Myocyte (in vitro differentiated cells): Measurements from ENCODE around the gene LINC00237. TPM values are rescaled to one million over a fixed set of nuclear protein-coding genes. Genes with fewer than 3 reads are reported as not detected.

ENCODE experiments used
- DNase-seq: peaks from one replicate; pipeline ENCODE4 v3.0.0-alpha.2; 2012; ENCODE audit warnings: low read depth
- polyA plus RNA-seq: library from polyadenylated mRNA; unstranded; fragments of >200 nt; gene quantifications from one replicate; pipeline ENCODE4 v1.2.1, GENCODE V29; 2012; ENCODE audit warnings: missing spikeins
- total RNA-seq: library from RNA; depleted of rRNA; stranded (reverse); fragments of >200 nt; gene quantifications from 2 replicates; pipeline ENCODE4 v1.2.3, GENCODE V29; 2014

Gene LINC00237
- total RNA-seq: not detected in 2 replicates
- polyA plus RNA-seq: not detected

DNA sequence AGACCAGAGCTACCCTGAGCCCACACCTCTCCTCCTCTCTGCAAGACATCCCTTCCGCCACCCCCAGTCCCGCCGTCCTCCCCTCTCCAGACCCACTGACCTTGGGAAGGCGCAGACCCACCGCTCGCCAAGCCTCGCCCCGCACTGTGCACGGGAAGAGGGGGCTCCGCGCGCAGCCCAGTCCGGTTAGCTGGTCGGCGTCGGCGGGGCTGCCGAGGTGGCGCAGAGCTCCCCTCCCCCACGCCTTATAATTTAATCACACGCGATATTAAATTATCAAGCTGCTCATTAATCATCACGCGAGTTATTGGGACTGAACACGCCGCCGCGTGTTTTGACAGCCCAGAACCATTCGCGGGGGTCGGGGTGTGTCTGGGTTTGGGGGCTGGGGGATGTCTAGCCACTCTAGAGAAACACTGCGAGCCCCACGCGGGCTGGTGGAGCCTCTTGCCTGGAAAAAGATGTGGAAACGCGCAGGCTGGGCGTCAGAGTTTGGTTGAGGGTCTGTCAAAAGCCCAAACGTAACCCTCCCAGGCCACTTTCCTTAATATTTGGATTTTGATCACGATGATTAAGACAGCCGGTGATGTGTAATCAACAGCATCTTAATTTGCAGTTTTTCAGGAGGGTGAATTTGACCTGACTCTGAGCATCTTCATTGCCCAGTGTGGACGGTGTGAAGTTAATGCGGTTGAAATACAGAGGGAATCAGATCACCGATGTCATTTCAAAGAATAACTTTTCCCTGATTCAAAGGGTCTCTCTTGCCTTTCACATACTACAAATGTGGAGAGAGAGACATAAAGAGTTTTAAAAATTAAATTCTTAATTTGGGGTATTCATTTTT lies at the start of gene LINC00237:
TSS of gene LINC00237 (minus strand) at position 188 of the 847 bp plus-strand sequence.
- DNase-seq: no peak

DNA sequence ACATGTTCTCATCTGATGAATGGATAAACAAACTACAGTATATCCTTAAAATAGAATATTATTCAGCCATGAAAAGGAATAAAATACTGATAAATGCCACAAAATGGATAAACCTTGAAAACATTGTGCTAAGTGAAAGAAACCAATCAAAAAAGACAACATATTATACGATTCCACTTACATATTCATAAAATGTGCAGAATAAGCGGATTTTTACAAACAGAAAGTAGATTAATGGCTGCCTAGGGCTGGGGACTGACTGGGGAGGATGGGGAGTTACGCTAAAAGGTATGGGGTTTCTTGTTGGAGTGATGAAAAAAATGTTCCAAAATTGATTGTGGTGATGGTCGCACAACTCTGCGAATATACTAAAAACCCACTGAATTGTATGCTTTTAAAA lies 49.1 kb upstream of the LINC00237 start:
- DNase-seq: no peak

GRCh38 chr20:21154692-21155091 lies 48.5 kb upstream of the LINC00237 start:
- DNase-seq: peak; percentile 67

DNA sequence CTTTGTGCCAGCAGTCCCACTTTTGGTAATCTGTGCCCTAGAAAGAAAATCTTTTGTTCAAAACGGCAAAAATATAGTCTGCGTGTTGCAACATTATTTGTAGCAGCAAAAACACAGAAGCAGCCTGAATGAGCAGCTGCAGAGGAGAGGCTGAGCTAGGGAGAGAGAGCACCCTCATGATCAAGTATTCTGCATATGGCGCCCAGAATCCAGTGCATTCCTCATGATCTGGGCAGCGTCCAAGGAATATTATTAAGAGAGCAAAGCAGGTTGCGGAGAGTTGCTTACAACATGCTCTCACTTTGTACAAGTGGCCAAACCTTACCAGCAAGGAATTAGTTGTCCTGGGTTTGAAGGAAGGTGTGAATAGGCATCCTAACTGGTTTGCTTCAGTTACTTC lies 45.6 kb upstream of the LINC00237 start:
- DNase-seq: no peak

GRCh38 chr20:21149344-21149743 lies 43.2 kb upstream of the LINC00237 start:
- peak; percentile 52 for DNase-seq

- no peak for DNase-seq
Measured at GRCh38 chr20:21147593-21147992, 41.4 kb upstream of the LINC00237 start.

GRCh38 chr20:21146215-21146614 lies 40.1 kb upstream of the LINC00237 start:
- DNase-seq: no peak

- no peak for DNase-seq
Measured at GRCh38 chr20:21145424-21145823, 39.3 kb upstream of the LINC00237 start.

- no peak for DNase-seq
Measured at GRCh38 chr20:21143194-21143890, 37.2 kb upstream of the LINC00237 start.

DNA sequence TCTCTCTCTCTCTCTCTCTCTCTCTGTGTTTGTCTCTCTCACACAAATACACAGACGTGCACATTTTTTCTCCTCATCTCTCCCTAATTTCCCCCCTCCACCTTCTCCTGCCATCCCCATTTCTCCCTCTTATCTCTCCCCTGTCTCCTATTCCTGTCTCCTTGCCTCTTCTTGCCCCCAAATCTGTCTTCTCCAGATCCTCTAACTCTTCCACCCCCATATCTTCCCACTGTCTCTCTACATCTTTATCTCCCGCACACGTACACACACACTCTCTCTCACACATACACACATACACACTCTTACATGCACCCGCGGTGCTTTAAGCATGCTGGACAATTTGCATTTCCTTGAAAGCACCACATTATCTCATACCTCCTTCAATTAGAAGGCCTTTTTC lies 35.7 kb upstream of the LINC00237 start:
- no peak for DNase-seq

DNA sequence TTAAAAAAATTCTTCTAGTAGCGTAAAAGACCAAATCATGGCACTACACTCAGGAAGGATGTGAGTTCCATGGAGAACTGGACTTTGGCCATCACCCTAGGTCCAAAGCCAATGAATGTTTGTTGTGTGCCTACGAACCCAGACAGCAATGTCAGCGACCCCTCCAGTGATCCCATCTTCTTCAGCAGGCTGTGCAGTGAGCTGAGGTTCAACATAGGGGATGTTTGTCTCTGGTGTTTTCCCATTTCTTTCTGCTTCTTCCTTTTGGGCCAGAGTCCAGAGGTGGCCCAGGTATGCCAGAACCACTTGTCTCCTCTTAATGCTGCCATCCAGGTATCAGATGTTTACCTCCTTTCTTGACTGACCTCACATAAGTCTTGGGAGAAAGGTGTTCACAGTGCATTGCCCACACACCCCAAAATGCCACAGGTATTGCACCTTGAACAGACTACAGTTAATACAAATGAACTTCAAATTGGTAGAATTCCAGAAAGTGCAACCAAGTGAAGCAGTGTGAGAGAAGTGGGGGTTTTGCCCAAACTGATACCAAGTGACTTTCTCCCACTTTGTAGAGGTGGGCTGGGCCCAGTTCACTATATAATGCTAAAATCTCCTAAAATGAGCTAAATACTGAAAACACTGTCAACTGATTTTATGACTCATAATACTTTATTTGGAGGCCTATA lies 33.9 kb upstream of the LINC00237 start:
- no peak for DNase-seq

GRCh38 chr20:21137078-21137477 lies 30.9 kb upstream of the LINC00237 start:
- DNase-seq: no peak

GRCh38 chr20:21136015-21136732 lies 30.0 kb upstream of the LINC00237 start:
- no peak for DNase-seq

DNA sequence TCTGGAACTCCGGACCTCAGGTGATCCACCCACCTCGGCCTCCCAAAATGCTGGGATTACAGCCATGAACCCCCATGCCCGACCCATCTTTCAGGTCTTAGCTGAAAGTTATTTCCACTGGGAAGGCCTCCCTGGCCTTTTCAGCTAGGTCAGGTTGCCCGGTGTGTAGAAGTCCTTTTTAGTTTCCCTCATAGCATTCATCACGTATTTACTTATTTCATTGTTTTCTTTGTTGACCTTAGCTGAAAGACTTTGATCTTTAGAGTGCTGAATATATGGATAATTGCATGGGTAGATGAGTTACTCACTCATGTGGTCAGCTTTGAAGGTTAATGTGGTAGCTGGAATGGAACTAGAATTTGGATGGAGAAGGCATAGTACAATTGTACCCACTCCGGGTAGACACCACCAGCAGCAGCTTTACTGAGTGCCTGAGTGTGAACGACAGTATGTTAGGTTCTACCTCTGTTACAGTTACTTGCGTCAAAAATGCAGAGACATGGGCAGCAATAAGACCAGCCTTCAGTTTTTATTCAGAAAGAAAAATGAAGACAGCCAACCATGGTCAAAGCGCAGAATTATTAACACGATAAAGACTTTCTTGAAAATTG lies 28.8 kb upstream of the LINC00237 start:
- DNase-seq: no peak

DNA sequence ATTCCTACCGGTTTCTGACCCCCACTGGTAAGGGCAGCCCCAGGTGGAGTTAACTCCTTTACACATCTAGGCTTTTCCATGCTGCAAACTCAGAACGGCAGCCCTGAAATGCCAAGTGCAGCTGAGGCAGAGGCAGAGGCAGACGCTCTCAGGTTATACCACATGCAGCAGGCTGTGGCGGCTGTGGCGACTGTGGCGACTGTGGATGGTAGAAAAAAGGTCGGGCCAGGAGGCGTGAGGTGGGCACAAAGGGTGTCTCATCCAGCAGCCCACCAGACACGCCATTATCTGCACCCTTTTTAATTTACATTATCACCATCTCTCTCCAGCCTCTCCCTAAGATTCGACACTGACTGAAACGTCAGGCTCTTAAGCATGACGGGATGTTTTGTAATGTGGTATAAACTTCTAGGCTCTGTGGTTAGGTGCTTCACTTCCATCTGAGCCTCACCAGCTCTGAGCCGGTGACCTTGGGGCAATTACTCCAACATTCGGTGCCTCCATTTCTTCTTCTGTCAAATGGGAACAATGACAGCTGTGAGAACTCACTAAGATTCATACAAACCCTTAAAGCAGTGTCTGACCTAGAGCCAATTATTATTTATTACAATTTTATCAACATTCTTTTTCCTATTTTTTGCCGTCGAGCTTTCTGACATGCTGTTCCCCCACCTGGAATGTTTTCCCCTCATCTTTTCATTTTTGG lies 27.9 kb upstream of the LINC00237 start:
- no peak for DNase-seq

DNA sequence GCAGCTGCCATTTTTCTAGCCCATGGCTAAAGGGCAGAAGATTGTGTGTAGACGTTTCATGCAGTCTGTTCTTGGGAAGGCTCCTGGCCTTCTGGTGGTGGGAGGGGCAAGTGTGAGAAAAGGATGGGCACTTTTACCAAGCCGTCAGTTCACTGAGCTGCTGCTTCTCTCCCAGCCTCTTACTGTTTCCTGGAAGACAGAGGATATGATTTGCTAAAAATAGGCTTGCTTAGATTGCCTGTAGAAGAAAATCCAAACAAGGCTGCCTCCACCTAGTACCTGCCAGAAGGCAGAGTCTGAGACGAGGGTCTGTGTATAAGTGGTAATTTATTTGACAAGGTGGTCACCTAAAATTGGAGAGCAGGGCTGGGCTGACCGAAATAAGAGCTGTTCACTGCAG lies 27.2 kb upstream of the LINC00237 start:
- DNase-seq: no peak

GRCh38 chr20:21129861-21130260 lies 23.7 kb upstream of the LINC00237 start:
- no peak for DNase-seq

GRCh38 chr20:21127201-21127981 lies 21.2 kb upstream of the LINC00237 start:
- DNase-seq: no peak

DNA sequence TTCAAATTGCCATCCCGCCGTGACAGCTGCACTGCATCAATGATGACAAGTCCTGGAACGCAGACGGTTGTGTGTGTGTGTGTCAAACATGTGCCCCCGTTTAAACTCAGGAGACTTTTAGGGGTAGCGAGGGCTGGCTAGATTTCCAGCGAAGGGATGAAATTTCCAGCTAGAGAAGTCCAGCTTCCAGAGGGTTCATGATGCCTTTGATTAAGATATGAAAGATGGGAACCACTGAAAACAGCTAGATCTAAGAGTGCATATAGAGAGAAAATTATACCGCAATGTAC lies 20.4 kb upstream of the LINC00237 start:
- DNase-seq: no peak
